Measurements from ENCODE around the gene EIF4ENIF1. TPM values are rescaled to one million over a fixed set of nuclear protein-coding genes. Genes with fewer than 3 reads are reported as not detected.
"Not testable (repeated sequence)": the region's sequence is repeated elsewhere in the genome, so short reads cannot be mapped to it uniquely, and the experiment has no call there.

Gene EIF4ENIF1
- total RNA-seq, 2 experiments from 2014 or later = 39.1 to 50.4 TPM

DNA sequence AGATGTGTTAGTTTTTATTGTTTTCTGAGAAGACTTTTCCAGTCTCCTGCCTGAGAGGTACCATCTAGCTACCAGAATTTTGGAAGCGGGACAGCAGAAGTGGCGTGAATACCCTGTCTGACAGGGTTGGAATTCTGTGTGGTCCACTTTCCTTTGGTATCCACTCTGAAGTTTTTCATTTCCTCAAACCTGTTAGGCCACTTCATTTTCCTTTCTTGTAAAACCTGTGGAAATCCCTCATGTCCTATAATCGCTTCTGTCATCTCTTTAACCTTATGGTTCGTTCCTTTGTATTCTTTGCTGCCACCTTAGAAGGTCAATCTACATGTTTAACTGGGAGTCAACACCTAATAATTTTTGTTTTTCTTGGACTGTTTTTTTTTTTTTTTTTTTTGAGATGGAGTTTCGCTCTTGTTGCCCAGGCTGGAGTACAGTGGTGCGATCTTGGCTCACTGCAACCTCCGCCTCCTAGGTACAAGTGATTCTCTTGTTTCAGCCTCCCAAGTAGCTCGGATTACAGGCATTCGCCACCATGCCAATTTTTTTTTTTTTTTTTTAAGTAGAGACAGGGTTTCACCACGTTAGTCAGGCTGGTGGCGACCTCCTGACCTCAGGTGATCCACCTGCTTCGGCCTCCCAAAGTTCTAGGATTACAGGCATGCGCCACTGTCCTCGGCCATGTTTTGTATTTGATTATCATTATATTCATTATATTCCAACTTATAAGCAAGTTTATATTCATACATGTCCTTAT lies 13.7 kb upstream of the EIF4ENIF1 start:
- Mint-ChIP-seq H3K27me3 (no peaks in the 10 kb centered on the region), H3K4me1 (peaks cover 47% of the 10 kb centered on the region), H3K27ac (no peak overlapping the region), H3K36me3 (peaks cover 60% of the 10 kb centered on the region), H3K9me3 (ENCODE audit: low read depth) (peaks cover 4% of the 10 kb centered on the region), H3K4me3 (no peak overlapping the region)
- no peak for DNase-seq
- CTCF ChIA-PET = interaction anchor here (0.6 kb wide), 1 partner anchor 597 kb away, joined by 3 read pairs; no protein-coding TSS in a partner anchor
- no peak for ATAC-seq

DNA sequence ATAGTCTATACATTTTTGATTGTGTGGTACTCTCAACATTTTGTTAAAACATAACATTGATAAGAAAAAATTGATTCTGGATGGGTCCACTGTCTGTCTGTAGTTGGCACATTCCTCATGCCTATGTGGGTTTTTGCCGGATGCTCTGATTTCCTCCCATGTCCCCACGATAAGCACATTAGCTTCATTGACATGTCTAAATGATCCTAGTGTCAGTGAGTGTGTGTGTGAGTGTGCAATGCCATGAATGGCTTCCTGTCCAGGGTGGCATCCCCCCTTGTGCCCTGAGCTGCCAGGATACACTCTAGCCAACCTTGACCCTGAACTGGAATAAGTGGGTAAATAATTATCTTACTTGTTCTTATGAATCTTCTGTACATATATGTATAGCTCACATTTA lies 12.1 kb upstream of the EIF4ENIF1 start:
- DNase-seq (no peak), ATAC-seq (no peak)
- Mint-ChIP-seq H3K27me3 (no peaks in the 10 kb centered on the region), H3K4me3 (no peak overlapping the region), H3K9me3 (ENCODE audit: low read depth) (no peaks in the 10 kb centered on the region), H3K4me1 (peaks cover 55% of the 10 kb centered on the region), H3K27ac (peak overlapping the region; percentile 14), H3K36me3 (peaks cover 54% of the 10 kb centered on the region)
- CTCF ChIA-PET = interaction anchor here (1.2 kb wide), 1 partner anchor 19 kb away, joined by 3 read pairs; no protein-coding TSS in a partner anchor

- H3K27me3 Mint-ChIP-seq = no peaks in the 10 kb centered on the region
- peaks cover 27% of the 10 kb centered on the region for H3K36me3 Mint-ChIP-seq
- H3K4me1 Mint-ChIP-seq = peaks cover 41% of the 10 kb centered on the region
- CTCF ChIA-PET = no interaction called here
- DNase-seq (peak; percentile 44), ATAC-seq (no peak)
- H3K4me3 Mint-ChIP-seq = peak overlapping the region; percentile 88
- H3K27ac Mint-ChIP-seq = peak overlapping the region; percentile 96
- no peaks in the 10 kb centered on the region for H3K9me3 Mint-ChIP-seq (ENCODE audit: low read depth)
These were observed 7.7 kb upstream of the EIF4ENIF1 start for GRCh38 chr22:31497148-31497938.

GRCh38 chr22:31496735-31497146 lies 7.1 kb upstream of the EIF4ENIF1 start:
- H3K36me3 Mint-ChIP-seq = peaks cover 25% of the 10 kb centered on the region
- H3K4me3 Mint-ChIP-seq = peak overlapping the region; percentile 88
- ATAC-seq = peak; percentile 46
- peaks cover 39% of the 10 kb centered on the region for H3K4me1 Mint-ChIP-seq
- DNase-seq = peak; percentile 73
- H3K9me3 Mint-ChIP-seq (ENCODE audit: low read depth) = no peaks in the 10 kb centered on the region
- CTCF ChIA-PET = no interaction called here
- H3K27ac Mint-ChIP-seq = peak overlapping the region; percentile 96
- no peaks in the 10 kb centered on the region for H3K27me3 Mint-ChIP-seq

DNA sequence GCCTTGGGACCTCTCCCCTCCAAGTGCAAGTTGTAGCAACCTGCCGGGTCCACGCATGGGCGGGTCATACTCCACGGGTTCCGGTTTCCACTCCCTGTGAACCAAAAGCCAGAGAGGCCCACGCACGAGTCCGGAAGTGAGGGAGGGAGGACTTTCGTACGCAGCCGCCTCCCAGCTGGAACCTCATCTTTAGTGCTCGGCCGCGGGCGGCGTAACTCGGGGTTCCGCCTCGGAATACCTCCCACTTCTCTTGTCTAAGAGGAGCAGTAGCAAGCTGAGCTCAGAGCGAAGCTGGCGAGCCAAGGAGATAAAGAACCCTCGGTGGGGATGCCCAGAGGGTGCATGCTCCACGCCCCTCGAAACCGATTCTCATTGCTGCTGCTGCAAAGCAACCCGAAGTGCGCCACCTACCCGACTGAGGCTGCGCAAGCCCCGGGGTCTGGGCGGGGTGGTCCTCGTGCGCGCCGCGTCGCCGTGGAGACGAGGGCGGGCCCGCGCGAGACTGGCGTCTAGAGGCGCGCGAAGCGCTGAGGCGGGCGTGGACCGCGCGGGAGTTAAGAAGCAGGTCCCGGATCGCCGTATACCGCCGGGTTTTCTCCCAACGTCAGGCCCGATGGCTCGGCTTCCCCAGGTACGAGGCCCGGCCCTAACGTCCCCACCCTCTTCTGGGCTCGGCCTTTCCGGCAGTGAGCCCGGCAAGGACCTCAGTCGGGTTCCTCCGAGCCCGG lies 6.5 kb upstream of the EIF4ENIF1 start, which contains the start of gene SFI1:
SFI1 (plus strand) TSS at position 530 of the 728 bp plus-strand sequence. CDS start 11,749 bp downstream, outside the sequence.
- H3K27ac Mint-ChIP-seq = peak within 1 kb of the TSS; percentile 96
- peaks cover 22% of the 10 kb centered on the region for H3K36me3 Mint-ChIP-seq
- H3K27me3 Mint-ChIP-seq = no peaks in the 10 kb centered on the region
- CTCF ChIA-PET = interaction anchor here (0.7 to 1.0 kb wide), 3 partner anchors 20 to 474 kb away, joined by 3 to 4 read pairs (median 3); no protein-coding TSS in a partner anchor
- H3K4me1 Mint-ChIP-seq = peaks cover 40% of the 10 kb centered on the region
- DNase-seq (peak; percentile 97), ATAC-seq (peak; percentile 92)
- H3K9me3 Mint-ChIP-seq (ENCODE audit: low read depth) = no peaks in the 10 kb centered on the region
- peak within 1 kb of the TSS; percentile 88 for H3K4me3 Mint-ChIP-seq

- Mint-ChIP-seq H3K9me3 (ENCODE audit: low read depth) (no peaks in the 10 kb centered on the region), H3K27ac (peak overlapping the region; percentile 96), H3K4me3 (peak overlapping the region; percentile 88), H3K36me3 (peaks cover 18% of the 10 kb centered on the region), H3K27me3 (no peaks in the 10 kb centered on the region), H3K4me1 (peaks cover 46% of the 10 kb centered on the region)
- CTCF ChIA-PET = interaction anchor here (0.7 to 1.2 kb wide), 7 partner anchors 19 to 475 kb away, joined by 3 to 4 read pairs (median 3); partner anchors contain the start of gene PATZ1
- no peak for DNase-seq
- ATAC-seq = no peak
These were observed 5.7 kb upstream of the EIF4ENIF1 start for GRCh38 chr22:31495343-31495742.

GRCh38 chr22:31493355-31493754 lies 3.7 kb upstream of the EIF4ENIF1 start:
- H3K4me3 Mint-ChIP-seq; H3K9me3 Mint-ChIP-seq (ENCODE audit: low read depth); DNase-seq; H3K27me3 Mint-ChIP-seq; ATAC-seq: not testable (repeated sequence)
- Mint-ChIP-seq H3K4me1 (peaks cover 39% of the 10 kb centered on the region), H3K27ac (peak overlapping the region; percentile 71), H3K36me3 (peaks cover 11% of the 10 kb centered on the region)
- CTCF ChIA-PET = interaction anchor here (0.5 to 1.5 kb wide), 4 partner anchors 77 to 173 kb away, joined by 3 read pairs; no protein-coding TSS in a partner anchor

DNA sequence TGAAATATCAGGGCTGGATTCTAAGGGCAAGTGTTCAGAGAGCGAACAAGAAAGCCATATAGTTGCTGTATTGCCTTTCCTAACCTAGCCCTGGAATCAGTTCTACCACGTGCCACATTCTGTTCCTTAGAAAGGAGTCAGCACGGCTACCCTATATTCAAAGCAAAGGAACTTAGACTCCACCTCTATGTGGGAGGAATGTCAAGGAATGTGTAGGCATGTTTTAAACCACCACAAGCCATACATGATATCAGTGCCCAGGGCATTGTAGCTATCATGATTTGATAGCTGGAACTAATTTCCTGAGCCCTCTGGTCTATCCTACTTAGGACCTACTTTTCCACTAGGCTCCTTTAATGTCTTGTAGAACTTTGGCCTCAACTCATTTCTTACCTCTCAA lies 2.5 kb upstream of the EIF4ENIF1 start:
- Mint-ChIP-seq H3K4me3 (no peak overlapping the region), H3K27me3 (no peaks in the 10 kb centered on the region), H3K27ac (no peak overlapping the region), H3K4me1 (peaks cover 37% of the 10 kb centered on the region), H3K36me3 (peaks cover 9% of the 10 kb centered on the region), H3K9me3 (ENCODE audit: low read depth) (no peaks in the 10 kb centered on the region)
- CTCF ChIA-PET = interaction anchor here (0.8 to 1.5 kb wide), 4 partner anchors 41 to 141 kb away, joined by 3 read pairs; no protein-coding TSS in a partner anchor
- DNase-seq = no peak
- no peak for ATAC-seq

DNA sequence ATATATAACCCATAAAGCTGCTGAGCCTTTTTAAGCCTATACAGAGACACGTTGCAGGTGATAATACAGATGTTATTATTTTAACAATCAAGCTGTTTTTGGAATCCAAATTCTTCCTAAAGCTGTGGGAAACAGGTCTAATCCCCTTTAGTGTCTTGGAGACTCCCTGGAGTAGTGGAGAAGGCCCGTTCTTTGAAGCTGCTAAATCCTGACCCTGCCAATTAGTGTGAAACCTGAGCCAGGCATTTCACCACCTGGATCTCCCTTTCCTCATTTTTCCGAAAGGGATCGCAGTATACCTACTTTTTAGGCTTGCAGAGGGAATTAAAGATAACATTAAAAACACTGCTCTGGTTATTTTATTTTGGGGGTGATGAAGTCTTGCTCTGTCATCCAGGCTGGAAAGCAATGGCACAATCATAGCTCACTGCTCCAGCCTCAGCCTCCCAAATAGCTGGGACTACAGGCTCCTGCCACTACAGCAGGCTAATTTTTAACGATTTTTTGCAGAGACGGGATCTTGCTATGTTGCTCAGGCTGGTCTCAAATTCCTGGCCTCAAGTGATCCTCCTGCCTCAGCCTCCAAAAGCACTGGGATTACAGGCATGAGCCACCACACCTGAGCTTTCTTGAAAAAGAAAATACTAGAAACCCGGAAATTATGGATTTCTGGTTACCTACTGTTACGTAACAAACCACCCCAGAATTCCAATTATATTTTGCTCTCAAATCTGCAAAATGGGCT lies 1.7 kb upstream of the EIF4ENIF1 start:
- no peaks in the 10 kb centered on the region for H3K9me3 Mint-ChIP-seq (ENCODE audit: low read depth)
- H3K4me3 Mint-ChIP-seq = peak overlapping the region; percentile 92
- peaks cover 15% of the 10 kb centered on the region for H3K36me3 Mint-ChIP-seq
- DNase-seq (no peak), ATAC-seq (no peak)
- H3K27me3 Mint-ChIP-seq = no peaks in the 10 kb centered on the region
- CTCF ChIA-PET = interaction anchor here (0.8 to 1.6 kb wide), 7 partner anchors 40 to 146 kb away, joined by 3 to 5 read pairs (median 3); no protein-coding TSS in a partner anchor
- peak overlapping the region; percentile 99 for H3K27ac Mint-ChIP-seq
- H3K4me1 Mint-ChIP-seq = peaks cover 41% of the 10 kb centered on the region

DNA sequence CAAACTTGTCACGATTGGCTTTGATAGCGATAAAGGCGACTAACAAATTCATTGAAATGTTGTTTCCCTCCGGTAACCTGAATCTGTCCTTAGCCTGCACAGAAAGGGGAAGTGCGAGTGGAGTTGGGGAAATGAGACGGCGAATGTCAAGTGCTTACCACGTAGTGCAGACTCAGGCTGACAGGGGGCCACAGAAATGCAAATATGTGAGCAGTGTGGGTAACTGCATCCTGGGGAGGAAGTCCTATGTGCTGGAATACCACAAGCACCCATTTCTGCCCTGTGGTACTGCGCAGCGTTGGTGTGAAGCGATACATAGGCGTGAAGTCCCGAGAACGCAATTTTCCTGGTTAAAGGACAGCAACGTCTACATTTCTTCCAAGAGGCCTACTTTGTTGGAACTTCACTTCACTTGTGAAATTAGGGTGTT lies 869 bp upstream of the EIF4ENIF1 start:
- DNase-seq = peak; percentile 80
- peak; percentile 64 for ATAC-seq
- Mint-ChIP-seq H3K4me3 (peak overlapping the region; percentile 92), H3K9me3 (ENCODE audit: low read depth) (no peaks in the 10 kb centered on the region), H3K36me3 (peaks cover 15% of the 10 kb centered on the region), H3K27ac (peak overlapping the region; percentile 99), H3K4me1 (peaks cover 39% of the 10 kb centered on the region), H3K27me3 (no peaks in the 10 kb centered on the region)
- CTCF ChIA-PET = interaction anchor here (1.2 to 1.6 kb wide), 4 partner anchors 39 to 145 kb away, joined by 3 to 5 read pairs (median 4); no protein-coding TSS in a partner anchor

DNA sequence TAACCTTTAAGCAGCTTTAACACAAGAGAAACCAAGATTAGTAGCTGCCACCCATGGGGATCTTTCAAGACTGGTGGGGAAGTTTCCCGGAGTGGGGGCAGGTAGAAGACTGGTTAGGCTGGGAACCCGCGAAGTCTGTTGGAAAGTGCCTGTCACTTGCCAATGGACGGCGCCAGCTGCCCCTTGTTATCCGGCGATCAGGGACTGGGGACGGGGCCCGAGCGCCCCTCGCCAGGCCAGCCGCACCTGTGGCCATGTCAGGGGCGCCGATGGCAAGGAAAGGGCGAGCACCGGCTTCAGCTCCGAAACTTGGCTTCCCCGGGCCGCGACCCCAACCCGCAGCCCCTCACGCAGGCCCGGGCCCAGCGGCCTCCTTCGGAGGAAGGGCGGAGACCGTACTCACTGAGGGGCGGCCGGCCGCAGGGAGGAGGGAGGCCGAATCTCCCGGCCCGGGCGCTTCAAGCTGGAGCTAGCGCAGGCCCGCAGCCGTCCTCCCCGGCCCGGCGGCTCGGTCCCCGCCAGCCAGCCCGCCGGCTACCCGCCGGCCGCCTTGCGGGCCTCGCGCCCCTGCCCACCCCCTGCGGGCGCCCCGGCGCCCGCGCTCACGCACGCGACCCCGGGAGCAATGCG lies 539 bp downstream of the EIF4ENIF1 start:
- Mint-ChIP-seq H3K27me3 (no peaks in the 10 kb centered on the region), H3K4me1 (peaks cover 48% of the 10 kb centered on the region), H3K36me3 (peaks cover 27% of the 10 kb centered on the region), H3K9me3 (ENCODE audit: low read depth) (no peaks in the 10 kb centered on the region), H3K4me3 (peak overlapping the region; percentile 92), H3K27ac (peak overlapping the region; percentile 71)
- CTCF ChIA-PET = interaction anchor here (1.4 to 1.6 kb wide), 2 partner anchors 10 to 38 kb away, joined by 3 to 7 read pairs; no protein-coding TSS in a partner anchor
- ATAC-seq = peak; percentile 41
- peak; percentile 50 for DNase-seq

Measured in activated CD8-positive, alpha-beta memory T cell treated with anti-CD3 and anti-CD28 coated beads, Interleukin-2, amount 10 ng/mL, durations not matched to agents 7 days and 5 days (primary cell).